A549 (cell line): Measurements from ENCODE around the gene PDLIM7. TPM values are rescaled to one million over a fixed set of nuclear protein-coding genes. Genes with fewer than 3 reads are reported as not detected.

Experiments
- ATAC-seq, 2 experiments: fragments of 200-7000 bp in 1 of 2; fragments of >200 bp in 1 of 2; cut with Nextera tagmentation in 1 of 2; cut with Tn5 transposase in 1 of 2; 3 replicates each; pipeline versions ENCODE4 v1.8.0 to v1.9.1; 2018 to 2020; ENCODE audit warnings: mild to moderate bottlenecking in 1 of 2, moderate library complexity in 1 of 2
- CTCF ChIA-PET: fragments of 300-600 bp; sonication (Branson Sonifier 250); formaldehyde crosslinking; extraction: SDS; loops from one replicate; lab custom pipeline; 2021; ENCODE audit warnings: antibody characterized with exemption, inconsistent platforms; lab: Yijun Ruan, JAX
- POLR2A ChIA-PET: fragments of 350-600 bp; formaldehyde crosslinking; extraction: SDS; loops from one replicate; lab custom pipeline; 2021; ENCODE audit warnings: antibody characterized with exemption, inconsistent platforms; lab: Yijun Ruan, JAX
- DNase-seq, 2 experiments: peaks; one replicate each; pipeline versions ENCODE4 v3.0.0 to v3.0.0-alpha.2; 2011 to 2016; ENCODE audit warnings: low read depth in 1 of 2, low spot score in 1 of 2
- FAIRE-seq: peaks from 2 replicates; lab custom pipeline; 2011; peaks lifted over from hg19 to GRCh38; lab: Jason Lieb, UNC
- H3K27ac ChIP-seq, 2 experiments: fragments of >200 bp; sonication (Bioruptor Twin); formaldehyde crosslinking; 3 replicates each; pipeline ENCODE4 v1.5.1; 2016 to 2017
- H3K4me1 ChIP-seq: fragments of >200 bp; sonication (Bioruptor Twin); formaldehyde crosslinking; 3 replicates; pipeline ENCODE4 v1.6.1; 2016
- H3K4me2 ChIP-seq: fragments of >200 bp; sonication (Bioruptor Twin); formaldehyde crosslinking; 3 replicates; pipeline ENCODE4 v1.6.1; 2016
- H3K4me3 ChIP-seq: fragments of >200 bp; sonication (Bioruptor Twin); formaldehyde crosslinking; 3 replicates; pipeline ENCODE4 v1.5.1; 2016
- H3K9me3 ChIP-seq: fragments of >200 bp; sonication (Bioruptor Twin); formaldehyde crosslinking; 3 replicates; pipeline ENCODE4 v1.6.1; 2016
- BCL3 ChIP-seq: fragments of >200 bp; sonication (Bioruptor Twin); formaldehyde crosslinking; IDR thresholded peaks from 3 replicates; pipeline ENCODE4 v1.6.1; 2016
- CBX2 ChIP-seq: fragments of 200-600 bp; sonication (generic); IDR thresholded peaks from 2 replicates; pipeline ENCODE4 v1.6.1; 2016; ENCODE audit warnings: low read depth, mild to moderate bottlenecking, borderline replicate concordance
- CBX8 ChIP-seq: fragments of 200-600 bp; sonication (generic); IDR thresholded peaks from 2 replicates; pipeline ENCODE4 v1.6.1; 2016
- CEBPB ChIP-seq, 2 experiments: fragments of >200 bp in 1 of 2; sonication (Bioruptor Twin) in 1 of 2; formaldehyde crosslinking in 1 of 2; IDR thresholded peaks; 2 replicates each; pipeline ENCODE4 v1.6.1; 2012 to 2016
- CHD4 ChIP-seq: fragments of 200-600 bp; sonication (generic); IDR thresholded peaks from 2 replicates; pipeline ENCODE4 v1.6.1; 2016; ENCODE audit warnings: antibody characterized with exemption, mild to moderate bottlenecking, borderline replicate concordance
- CTCF ChIP-seq: fragments of >200 bp; sonication (Bioruptor Twin); formaldehyde crosslinking; IDR thresholded peaks from 3 replicates; pipeline ENCODE4 v1.5.1; 2016
- EP300 ChIP-seq, 2 experiments: fragments of >200 bp; sonication (Bioruptor Twin); formaldehyde crosslinking; IDR thresholded peaks; 2 replicates in 1 of 2; 3 replicates in 1 of 2; pipeline ENCODE4 v1.6.1; 2016 to 2017
- ESRRA ChIP-seq: fragments of 150-350 bp; IDR thresholded peaks from 2 replicates; pipeline ENCODE4 v1.6.1; 2014; ENCODE audit warnings: mild to moderate bottlenecking, low read length, borderline replicate concordance
- FOSB ChIP-seq: fragments of 250-450 bp; sonication (Bioruptor Pico); IDR thresholded peaks from 2 replicates; pipeline ENCODE4 v1.5.0; 2020; ENCODE audit warnings: mild to moderate bottlenecking, moderate library complexity
- GATA3 ChIP-seq: IDR thresholded peaks from 2 replicates; pipeline ENCODE4 v1.6.1; 2012; ENCODE audit warnings: borderline replicate concordance
- HDAC2 ChIP-seq: fragments of 200-600 bp; sonication (generic); IDR thresholded peaks from 2 replicates; pipeline ENCODE4 v1.6.1; 2016
- JUN ChIP-seq, 2 experiments: fragments of >200 bp; sonication (Bioruptor Twin); formaldehyde crosslinking; IDR thresholded peaks; 2 replicates in 1 of 2; 3 replicates in 1 of 2; pipeline ENCODE4 v1.6.1; 2016 to 2017
- JUNB ChIP-seq: fragments of >200 bp; sonication (Bioruptor Twin); formaldehyde crosslinking; IDR thresholded peaks from 2 replicates; pipeline ENCODE4 v1.6.1; 2016
- KDM1A ChIP-seq: fragments of 200-600 bp; sonication (generic); IDR thresholded peaks from 2 replicates; pipeline ENCODE4 v1.6.1; 2016; ENCODE audit warnings: low read depth, mild to moderate bottlenecking
- KDM5A ChIP-seq: fragments of 200-600 bp; sonication (generic); IDR thresholded peaks from 2 replicates; pipeline ENCODE4 v1.6.1; 2016; ENCODE audit warnings: antibody characterized with exemption, mild to moderate bottlenecking
- NFE2L2 ChIP-seq: fragments of 150-350 bp; conservative IDR thresholded peaks from 2 replicates; pipeline ENCODE4 v1.6.1; 2014; ENCODE audit warnings: low read length
- NPAS2 ChIP-seq: fragments of 250-450 bp; sonication (Bioruptor Pico); IDR thresholded peaks from 2 replicates; pipeline ENCODE4 v1.8.0; 2022; ENCODE audit warnings: mild to moderate bottlenecking, moderate library complexity, borderline replicate concordance
- NR3C1 ChIP-seq: fragments of >200 bp; sonication (Bioruptor Twin); formaldehyde crosslinking; IDR thresholded peaks from 3 replicates; pipeline ENCODE4 v1.6.1; 2017
- PHF8 ChIP-seq: fragments of 200-600 bp; sonication (generic); IDR thresholded peaks from 2 replicates; pipeline ENCODE4 v1.6.1; 2016; ENCODE audit warnings: low read depth, mild to moderate bottlenecking, antibody characterized with exemption, moderate library complexity, borderline replicate concordance
- POLR2A ChIP-seq: IDR thresholded peaks from 2 replicates; pipeline ENCODE4 v1.6.1; 2012; ENCODE audit warnings: mild to moderate bottlenecking, low read length
- RAD21 ChIP-seq, 2 experiments: fragments of >200 bp in 1 of 2; sonication (Bioruptor Twin) in 1 of 2; formaldehyde crosslinking in 1 of 2; IDR thresholded peaks in 1 of 2; conservative IDR thresholded peaks in 1 of 2; 2 replicates in 1 of 2; 3 replicates in 1 of 2; pipeline ENCODE4 v1.6.1; 2012 to 2018; ENCODE audit warnings: inconsistent platforms in 1 of 2
- RFX5 ChIP-seq: fragments of 450-650 bp; IDR thresholded peaks from 2 replicates; pipeline ENCODE4 v1.7.1; 2014; ENCODE audit warnings: antibody characterized with exemption, mild to moderate bottlenecking, moderate library complexity
- RNF2 ChIP-seq: fragments of 200-600 bp; sonication (generic); IDR thresholded peaks from 2 replicates; pipeline ENCODE4 v1.6.1; 2016; ENCODE audit warnings: low read depth, mild to moderate bottlenecking, antibody characterized with exemption, moderate library complexity, borderline replicate concordance
- SMC3 ChIP-seq: fragments of >200 bp; sonication (Bioruptor Twin); formaldehyde crosslinking; IDR thresholded peaks from 3 replicates; pipeline ENCODE4 v1.6.1; 2018; ENCODE audit warnings: inconsistent platforms
- TFCP2L1 ChIP-seq: fragments of 250-450 bp; sonication (Bioruptor Pico); IDR thresholded peaks from 2 replicates; pipeline ENCODE4 v1.5.0; 2021; ENCODE audit warnings: mild to moderate bottlenecking
- TP53 ChIP-seq: fragments of 250-450 bp; sonication (Bioruptor Pico); IDR thresholded peaks from 2 replicates; pipeline ENCODE4 v1.5.0; 2021; ENCODE audit warnings: mild to moderate bottlenecking, moderate library complexity
- ZC3H11A ChIP-seq: fragments of 450-650 bp; IDR thresholded peaks from 2 replicates; pipeline ENCODE4 v1.6.1; 2014; ENCODE audit warnings: antibody characterized with exemption, mild to moderate bottlenecking
- ZFP36 ChIP-seq: fragments of 450-650 bp; IDR thresholded peaks from 2 replicates; pipeline ENCODE4 v1.6.1; 2014; ENCODE audit warnings: borderline replicate concordance; ENCODE audit not compliant: partially characterized antibody
- ZNF302 ChIP-seq: fragments of 250-450 bp; sonication (Bioruptor Pico); IDR thresholded peaks from 2 replicates; pipeline ENCODE4 v1.9.0; 2021; ENCODE audit warnings: inconsistent platforms, mild to moderate bottlenecking, moderate library complexity
- WGBS: methylation state at CpG from one replicate; pipeline ENCODE4 v1.1.6; 2017; ENCODE audit errors: missing lambda C conversion rate; 5-methylcytosine and 5-hydroxymethylcytosine counted together
- polyA plus RNA-seq, 4 experiments: library from polyadenylated mRNA; depleted of rRNA in 3 of 4; stranded (reverse); fragments of >200 nt; fragmentation: RNase III in 1 of 4; extraction: RNeasy Plus Mini Kit Qiagen cat#74134 plus additional on column Dnase treatment in 1 of 4; gene quantifications; 2 replicates in 3 of 4; 3 replicates in 1 of 4; pipeline ENCODE4 v1.2.3, GENCODE V29; 2011 to 2017
- TF ChIP-seq, protein P1 (sequence below): fragments of 250-450 bp; sonication (Bioruptor Pico); IDR thresholded peaks from 2 replicates; pipeline ENCODE4 v1.5.0; 2021; ENCODE audit warnings: mild to moderate bottlenecking, moderate library complexity, borderline replicate concordance

The PDLIM7 gene
- polyA plus RNA-seq, 2 of the 4 experiments (the other 2 are of a cell fraction) = 30.7 to 124 TPM

DNA sequence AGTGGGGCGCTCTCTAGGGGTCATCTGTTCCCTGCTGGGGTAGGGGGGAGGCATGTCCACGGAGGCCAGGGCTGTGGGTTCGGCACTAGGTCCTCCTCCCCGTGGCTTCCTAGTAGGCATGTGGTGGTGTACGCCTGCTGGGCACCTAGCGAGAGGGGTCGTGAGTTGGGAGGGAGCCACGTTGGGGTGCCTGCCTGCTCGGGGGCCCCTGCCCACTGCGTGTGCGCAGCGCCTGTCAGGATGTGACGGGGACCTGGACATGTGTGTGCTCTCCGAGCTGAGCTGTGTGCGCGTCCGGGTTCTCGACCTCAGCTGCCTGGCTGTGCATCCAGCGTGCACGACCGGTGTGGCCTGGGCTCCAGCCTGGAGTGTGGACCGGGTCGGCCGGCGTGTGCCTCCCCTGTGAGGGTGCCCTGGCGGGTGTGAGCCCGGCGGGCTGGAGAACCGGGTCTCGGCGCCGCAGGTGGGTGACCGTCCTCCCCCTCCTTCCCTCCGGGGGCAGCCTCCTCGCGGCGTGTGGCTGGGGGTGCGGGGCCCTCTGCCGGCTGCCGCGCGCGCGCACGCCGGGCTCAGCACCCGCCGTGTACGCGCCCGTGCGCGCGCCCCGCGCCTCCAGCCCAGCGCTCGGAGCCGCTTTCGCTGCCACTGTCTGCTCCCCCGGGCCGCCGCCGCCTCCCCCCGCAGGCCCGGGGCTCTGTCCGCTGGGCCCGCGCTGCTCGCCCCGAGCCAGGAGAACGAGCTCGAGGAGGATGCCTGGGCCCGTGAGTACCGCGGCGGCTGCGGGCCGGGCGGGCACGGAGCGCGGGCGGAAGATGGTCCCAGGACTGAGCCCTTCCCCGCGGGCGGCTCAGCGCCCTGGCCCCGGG lies 51.0 kb downstream of the PDLIM7 start, which contains the start of gene PRR7 (continued):
- TF ChIP-seq CTCF = no peak
- no peak for TF ChIP-seq ZNF302 (CRISPR knock-in tag)
- TF ChIP-seq FOSB = 0 out of 2 replicates have a peak, but pooled peaks have one; percentile 28
- no peak for TF ChIP-seq CBX2
- no peak for TF ChIP-seq RAD21 (conservative IDR thresholded peaks at IDR 0.05 in 1 of 2, IDR thresholded peaks at IDR 0.05 in 1 of 2)
- TF ChIP-seq ZFP36 = no peak
- TF ChIP-seq BCL3 = no peak; the same call in 2 of the 3 replicates
- peak; percentile 57; the same call in 1 of the 2 replicates for TF ChIP-seq TP53
- no peak for TF ChIP-seq HDAC2
- TF ChIP-seq CEBPB (IDR thresholded peaks at IDR 0.05) = no peak
- no peak for TF ChIP-seq RNF2
- no peak for TF ChIP-seq ZC3H11A
- TF ChIP-seq ESRRA = no peak
- no peak for TF ChIP-seq KDM5A
- no peak for TF ChIP-seq CHD4
- TF ChIP-seq, protein P1, sequence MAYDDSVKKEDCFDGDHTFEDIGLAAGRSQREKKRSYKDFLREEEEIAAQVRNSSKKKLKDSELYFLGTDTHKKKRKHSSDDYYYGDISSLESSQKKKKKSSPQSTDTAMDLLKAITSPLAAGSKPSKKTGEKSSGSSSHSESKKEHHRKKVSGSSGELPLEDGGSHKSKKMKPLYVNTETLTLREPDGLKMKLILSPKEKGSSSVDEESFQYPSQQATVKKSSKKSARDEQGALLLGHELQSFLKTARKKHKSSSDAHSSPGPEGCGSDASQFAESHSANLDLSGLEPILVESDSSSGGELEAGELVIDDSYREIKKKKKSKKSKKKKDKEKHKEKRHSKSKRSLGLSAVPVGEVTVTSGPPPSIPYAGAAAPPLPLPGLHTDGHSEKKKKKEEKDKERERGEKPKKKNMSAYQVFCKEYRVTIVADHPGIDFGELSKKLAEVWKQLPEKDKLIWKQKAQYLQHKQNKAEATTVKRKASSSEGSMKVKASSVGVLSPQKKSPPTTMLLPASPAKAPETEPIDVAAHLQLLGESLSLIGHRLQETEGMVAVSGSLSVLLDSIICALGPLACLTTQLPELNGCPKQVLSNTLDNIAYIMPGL (CRISPR knock-in tag) = no peak
- TF ChIP-seq RFX5 = no peak
- TF ChIP-seq NR3C1 = no peak
- peak; percentile 18; the same call in 1 of the 2 replicates for TF ChIP-seq POLR2A
- no peak for TF ChIP-seq CBX8
- 0 out of 2 replicates have a peak, but pooled peaks have one; percentile 32 for TF ChIP-seq PHF8
- 0 out of 2 replicates have a peak, but pooled peaks have one; percentile 74 for TF ChIP-seq TFCP2L1
- no peak; the same call in 1 of the 2 replicates for TF ChIP-seq GATA3
- TF ChIP-seq, all 56 proteins: peak for 11

DNA sequence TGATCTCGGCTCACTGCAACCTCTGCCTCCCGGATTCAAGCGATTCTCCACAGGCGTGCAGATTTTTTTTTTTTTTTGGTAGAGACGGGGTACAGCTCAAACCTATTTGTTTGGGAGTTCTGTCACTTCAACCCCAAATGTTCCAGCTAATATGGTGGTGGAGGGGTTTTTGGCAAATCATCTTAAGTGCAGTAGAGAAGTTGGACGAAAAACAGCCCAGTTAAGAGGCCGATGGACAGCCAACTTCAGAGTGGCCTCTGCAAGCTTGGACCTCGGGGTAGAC lies 51.5 kb downstream of the PDLIM7 start:
- CTCF ChIA-PET = interaction anchor here (1.4 to 25.5 kb wide), 6 partner anchors 7 to 135 kb away, joined by 3 to 871 read pairs (median 248); partner anchors contain the start of genes F12, GRK6, PDLIM7 and PFN3
- POLR2A ChIA-PET = interaction anchor here (0.7 to 3.5 kb wide), 4 partner anchors 7 to 313 kb away, joined by 3 to 41 read pairs (median 8); partner anchors contain the start of gene GRK6
- peak overlapping the region; percentile 96 for H3K4me2 ChIP-seq
- no peaks in the 10 kb centered on the region for H3K9me3 ChIP-seq
- H3K27ac ChIP-seq = peak overlapping the region; percentile 95 to 98
- peaks cover 21% of the 10 kb centered on the region for H3K4me1 ChIP-seq
- H3K4me3 ChIP-seq = peak overlapping the region; percentile 86
- DNase-seq = no peak
- 76% methylated on average over 8 of the region's 8 CpGs for WGBS
- FAIRE-seq = no peak
- no peak for ATAC-seq
- TF ChIP-seq EP300 (IDR thresholded peaks at IDR 0.05) (no peak), JUN (IDR thresholded peaks at IDR 0.05) (no peak), BCL3 (no peak), CBX8 (no peak), NPAS2 (CRISPR knock-in tag) (no peak), CEBPB (IDR thresholded peaks at IDR 0.05) (no peak), SMC3 (no peak), JUNB (no peak), GATA3 (no peak), KDM1A (no peak), NFE2L2 (no peak)
